ENCODE measurements around the gene PKP3.

The PKP3 gene

DNA sequence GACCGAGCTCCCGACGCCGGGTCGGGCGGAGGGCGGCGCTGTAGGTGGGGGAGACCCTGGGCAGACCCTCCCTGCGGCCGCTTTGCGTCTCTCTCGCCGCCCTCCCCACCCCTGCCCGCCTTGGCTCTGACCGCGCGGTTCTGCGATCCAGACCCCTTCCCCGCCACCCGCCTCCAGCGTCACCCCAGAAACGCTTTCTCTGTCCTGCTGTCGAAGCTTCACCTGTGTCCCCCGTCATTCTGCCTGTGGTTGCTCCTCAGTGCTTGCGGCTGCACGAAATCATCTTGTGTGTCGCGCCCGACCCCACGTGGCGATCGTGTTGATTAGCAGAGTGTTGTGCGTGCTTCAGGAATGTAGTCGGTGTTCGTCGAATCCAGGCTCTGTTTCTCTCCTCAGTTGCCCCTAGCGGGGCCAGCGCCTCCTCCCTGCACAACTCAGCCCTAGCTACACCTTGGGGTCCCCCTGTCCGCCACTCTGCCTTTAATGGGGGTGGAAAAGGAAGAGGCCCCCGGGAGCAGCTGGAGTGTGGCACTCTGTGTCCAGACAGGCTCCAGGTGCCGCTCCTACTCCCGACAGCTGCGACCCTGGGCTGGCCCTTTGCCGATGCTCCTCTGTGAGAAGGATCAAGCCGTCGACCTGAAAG is 56.9 kb downstream of the PKP3 start:
- H3K79me2 ChIP-seq (ENCODE audit: low read length), result peaks cover 22% of the 10 kb centered on the region
- H3K9ac ChIP-seq (ENCODE audit: low read length), result peak overlapping the region; percentile 80
- H3K36me3 ChIP-seq (replicated peaks; ENCODE audit: insufficient read depth, low read length), result no peaks in the 10 kb centered on the region
- H3K9me3 ChIP-seq (replicated peaks; ENCODE audit: insufficient read depth, low read length), result no peaks in the 10 kb centered on the region
- H3K27me3 ChIP-seq (replicated peaks; ENCODE audit: insufficient read depth, low read length), result peaks cover 2% of the 10 kb centered on the region; the same call in 1 of the 2 replicates
- DNase-seq, result peak; percentile 79
- H3F3A ChIP-seq (ENCODE audit: insufficient read depth, low read length), result peaks cover 18% of the 10 kb centered on the region
- TF ChIP-seq, protein P1, sequence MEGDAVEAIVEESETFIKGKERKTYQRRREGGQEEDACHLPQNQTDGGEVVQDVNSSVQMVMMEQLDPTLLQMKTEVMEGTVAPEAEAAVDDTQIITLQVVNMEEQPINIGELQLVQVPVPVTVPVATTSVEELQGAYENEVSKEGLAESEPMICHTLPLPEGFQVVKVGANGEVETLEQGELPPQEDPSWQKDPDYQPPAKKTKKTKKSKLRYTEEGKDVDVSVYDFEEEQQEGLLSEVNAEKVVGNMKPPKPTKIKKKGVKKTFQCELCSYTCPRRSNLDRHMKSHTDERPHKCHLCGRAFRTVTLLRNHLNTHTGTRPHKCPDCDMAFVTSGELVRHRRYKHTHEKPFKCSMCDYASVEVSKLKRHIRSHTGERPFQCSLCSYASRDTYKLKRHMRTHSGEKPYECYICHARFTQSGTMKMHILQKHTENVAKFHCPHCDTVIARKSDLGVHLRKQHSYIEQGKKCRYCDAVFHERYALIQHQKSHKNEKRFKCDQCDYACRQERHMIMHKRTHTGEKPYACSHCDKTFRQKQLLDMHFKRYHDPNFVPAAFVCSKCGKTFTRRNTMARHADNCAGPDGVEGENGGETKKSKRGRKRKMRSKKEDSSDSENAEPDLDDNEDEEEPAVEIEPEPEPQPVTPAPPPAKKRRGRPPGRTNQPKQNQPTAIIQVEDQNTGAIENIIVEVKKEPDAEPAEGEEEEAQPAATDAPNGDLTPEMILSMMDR (IDR thresholded peaks at IDR 0.05; ENCODE audit: low read length), result peak; percentile 47
- TF ChIP-seq EZH2phosphoT487 (IDR thresholded peaks at IDR 0.05; ENCODE audit: low read length), result no peak
- no peak overlapping the region for H3K27ac ChIP-seq (ENCODE audit: low read length)
- H4K20me1 ChIP-seq (ENCODE audit: insufficient read depth, low read length), result no peaks in the 10 kb centered on the region
- H2AFZ ChIP-seq (ENCODE audit: low read length), result peak overlapping the region; percentile 78
- peak overlapping the region; percentile 85 for H3K4me3 ChIP-seq (ENCODE audit: low read length)
- peak overlapping the region; percentile 78 for H3K4me2 ChIP-seq (ENCODE audit: low read depth, low read length)
- no peaks in the 10 kb centered on the region for H3K9me2 ChIP-seq (replicated peaks; ENCODE audit: insufficient read depth, low read length)
- H3K4me1 ChIP-seq (ENCODE audit: low read length), result peaks cover 17% of the 10 kb centered on the region

GRCh38 chr11:451738-452137 is 57.7 kb downstream of the PKP3 start:
- Histone ChIP-seq H3K4me2 (ENCODE audit: low read depth, low read length) (peak overlapping the region; percentile 78; the same call in 1 of the 2 replicates), H3K9me2 (replicated peaks; ENCODE audit: insufficient read depth, low read length) (no peaks in the 10 kb centered on the region), H3K36me3 (replicated peaks; ENCODE audit: insufficient read depth, low read length) (no peaks in the 10 kb centered on the region), H3F3A (ENCODE audit: insufficient read depth, low read length) (peaks cover 16% of the 10 kb centered on the region), H4K20me1 (ENCODE audit: insufficient read depth, low read length) (no peaks in the 10 kb centered on the region), H3K27me3 (replicated peaks; ENCODE audit: insufficient read depth, low read length) (no peaks in the 10 kb centered on the region; the same call in 1 of the 2 replicates), H3K4me1 (ENCODE audit: low read length) (peaks cover 17% of the 10 kb centered on the region), H3K4me3 (ENCODE audit: low read length) (no peak overlapping the region), H3K9ac (ENCODE audit: low read length) (no peak overlapping the region), H2AFZ (ENCODE audit: low read length) (no peak overlapping the region), H3K79me2 (ENCODE audit: low read length) (peaks cover 22% of the 10 kb centered on the region), H3K9me3 (replicated peaks; ENCODE audit: insufficient read depth, low read length) (no peaks in the 10 kb centered on the region), H3K27ac (ENCODE audit: low read length) (no peak overlapping the region)
- TF ChIP-seq EZH2 (optimal IDR thresholded peaks at IDR 0.05; ENCODE audit: low read depth, low read length), result no peak
- TF ChIP-seq EZH2phosphoT487 (IDR thresholded peaks at IDR 0.05; ENCODE audit: low read length), result no peak
- TF ChIP-seq, protein P1 (IDR thresholded peaks at IDR 0.05; ENCODE audit: low read length), result no peak
- DNase-seq, result no peak

DNA sequence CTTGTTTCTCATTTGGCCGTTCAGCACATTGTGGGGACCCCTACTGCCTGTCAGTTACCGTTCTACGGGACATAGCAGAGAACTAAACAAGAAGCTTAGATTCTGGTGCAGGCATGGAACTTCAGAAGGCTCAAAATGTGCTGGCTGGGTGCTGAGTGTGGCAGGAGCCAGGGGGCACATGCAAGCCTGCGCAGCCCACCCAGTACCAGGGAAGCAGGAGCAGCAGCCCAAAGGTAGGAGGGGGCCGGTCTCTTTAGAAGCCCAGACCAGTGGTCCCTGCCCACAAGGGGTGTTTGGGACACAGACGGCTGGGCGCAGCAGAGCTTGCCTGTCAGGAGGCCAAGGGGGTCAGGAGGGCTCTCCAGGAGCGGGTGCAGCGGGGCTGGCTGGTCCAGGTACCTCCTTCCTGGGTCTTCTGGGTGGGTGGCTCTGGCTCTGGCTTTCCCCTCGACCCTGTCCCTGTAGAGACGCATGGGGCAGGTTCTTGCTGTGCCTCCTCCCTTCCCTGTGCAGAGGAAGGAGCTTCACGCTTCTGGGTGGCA is 58.3 kb downstream of the PKP3 start:
- no peak overlapping the region for H3K9ac ChIP-seq (ENCODE audit: low read length)
- H3K36me3 ChIP-seq (replicated peaks; ENCODE audit: insufficient read depth, low read length), result no peaks in the 10 kb centered on the region
- H3K9me2 ChIP-seq (replicated peaks; ENCODE audit: insufficient read depth, low read length), result no peaks in the 10 kb centered on the region
- H3K27ac ChIP-seq (ENCODE audit: low read length), result no peak overlapping the region
- peaks cover 22% of the 10 kb centered on the region for H3K79me2 ChIP-seq (ENCODE audit: low read length)
- no peaks in the 10 kb centered on the region for H4K20me1 ChIP-seq (ENCODE audit: insufficient read depth, low read length)
- peaks cover 17% of the 10 kb centered on the region for H3K4me1 ChIP-seq (ENCODE audit: low read length)
- TF ChIP-seq EZH2phosphoT487 (IDR thresholded peaks at IDR 0.05; ENCODE audit: low read length) (no peak), EZH2 (optimal IDR thresholded peaks at IDR 0.05; ENCODE audit: low read depth, low read length) (no peak)
- TF ChIP-seq, protein P1 (IDR thresholded peaks at IDR 0.05; ENCODE audit: low read length), result no peak
- no peaks in the 10 kb centered on the region for H3K27me3 ChIP-seq (replicated peaks; ENCODE audit: insufficient read depth, low read length)
- H3F3A ChIP-seq (ENCODE audit: insufficient read depth, low read length), result peaks cover 14% of the 10 kb centered on the region
- DNase-seq, result no peak
- H3K9me3 ChIP-seq (replicated peaks; ENCODE audit: insufficient read depth, low read length), result no peaks in the 10 kb centered on the region
- H3K4me2 ChIP-seq (ENCODE audit: low read depth, low read length), result no peak overlapping the region
- no peak overlapping the region for H2AFZ ChIP-seq (ENCODE audit: low read length)
- no peak overlapping the region for H3K4me3 ChIP-seq (ENCODE audit: low read length)
